Breast epithelium (tissue), 3 donors: ENCODE results near the gene KCNA3.

Experiments
- POLR2A ChIP-seq: fragments of 450-650 bp; IDR thresholded peaks from one replicate; pipeline ENCODE4 v1.6.1; 2016; ENCODE audit warnings: antibody characterized with exemption, mild to moderate bottlenecking, moderate library complexity
- TF ChIP-seq, protein P1 (sequence below), 3 donors: fragments of 450-650 bp; IDR thresholded peaks; one replicate each; pipeline ENCODE4 v1.5.1; 2016 to 2017; ENCODE audit warnings: antibody characterized with exemption in 3 of 3, mild to moderate bottlenecking in 3 of 3, moderate library complexity in 3 of 3

DNA sequence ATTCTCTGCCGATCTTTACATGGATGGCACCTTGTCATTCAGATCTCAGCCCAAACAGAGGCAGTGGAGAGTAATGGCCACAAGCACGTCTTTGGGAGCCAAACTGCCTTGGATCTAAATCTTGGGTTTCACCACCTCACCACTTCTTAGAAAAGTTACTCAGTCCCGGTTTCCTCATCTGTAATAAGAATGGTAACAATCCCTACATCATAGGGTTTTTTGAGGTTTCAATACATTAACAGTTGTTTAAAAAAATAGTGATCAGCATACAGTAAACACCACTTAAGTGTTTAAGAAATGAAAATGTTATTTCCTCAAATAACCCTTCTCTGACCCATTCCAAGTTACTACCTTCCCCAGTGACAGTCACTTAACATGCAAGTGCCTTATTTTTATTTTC is 38.5 kb upstream of the KCNA3 start:
- TF ChIP-seq, protein P1, sequence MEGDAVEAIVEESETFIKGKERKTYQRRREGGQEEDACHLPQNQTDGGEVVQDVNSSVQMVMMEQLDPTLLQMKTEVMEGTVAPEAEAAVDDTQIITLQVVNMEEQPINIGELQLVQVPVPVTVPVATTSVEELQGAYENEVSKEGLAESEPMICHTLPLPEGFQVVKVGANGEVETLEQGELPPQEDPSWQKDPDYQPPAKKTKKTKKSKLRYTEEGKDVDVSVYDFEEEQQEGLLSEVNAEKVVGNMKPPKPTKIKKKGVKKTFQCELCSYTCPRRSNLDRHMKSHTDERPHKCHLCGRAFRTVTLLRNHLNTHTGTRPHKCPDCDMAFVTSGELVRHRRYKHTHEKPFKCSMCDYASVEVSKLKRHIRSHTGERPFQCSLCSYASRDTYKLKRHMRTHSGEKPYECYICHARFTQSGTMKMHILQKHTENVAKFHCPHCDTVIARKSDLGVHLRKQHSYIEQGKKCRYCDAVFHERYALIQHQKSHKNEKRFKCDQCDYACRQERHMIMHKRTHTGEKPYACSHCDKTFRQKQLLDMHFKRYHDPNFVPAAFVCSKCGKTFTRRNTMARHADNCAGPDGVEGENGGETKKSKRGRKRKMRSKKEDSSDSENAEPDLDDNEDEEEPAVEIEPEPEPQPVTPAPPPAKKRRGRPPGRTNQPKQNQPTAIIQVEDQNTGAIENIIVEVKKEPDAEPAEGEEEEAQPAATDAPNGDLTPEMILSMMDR (IDR thresholded peaks at IDR 0.05) = no peak
- TF ChIP-seq POLR2A = no peak
